Effector CD8-positive, alpha-beta T cell (primary cell): ENCODE data around the gene MPZ.
"Not testable (repeated sequence)": the region's sequence is repeated elsewhere in the genome, so short reads cannot be mapped to it uniquely, and the experiment has no call there.

ENCODE experiments used
- DNase-seq: peaks from one replicate; lab custom pipeline; 2025; lab: John Stamatoyannopoulos, UW

Gene MPZ

DNA sequence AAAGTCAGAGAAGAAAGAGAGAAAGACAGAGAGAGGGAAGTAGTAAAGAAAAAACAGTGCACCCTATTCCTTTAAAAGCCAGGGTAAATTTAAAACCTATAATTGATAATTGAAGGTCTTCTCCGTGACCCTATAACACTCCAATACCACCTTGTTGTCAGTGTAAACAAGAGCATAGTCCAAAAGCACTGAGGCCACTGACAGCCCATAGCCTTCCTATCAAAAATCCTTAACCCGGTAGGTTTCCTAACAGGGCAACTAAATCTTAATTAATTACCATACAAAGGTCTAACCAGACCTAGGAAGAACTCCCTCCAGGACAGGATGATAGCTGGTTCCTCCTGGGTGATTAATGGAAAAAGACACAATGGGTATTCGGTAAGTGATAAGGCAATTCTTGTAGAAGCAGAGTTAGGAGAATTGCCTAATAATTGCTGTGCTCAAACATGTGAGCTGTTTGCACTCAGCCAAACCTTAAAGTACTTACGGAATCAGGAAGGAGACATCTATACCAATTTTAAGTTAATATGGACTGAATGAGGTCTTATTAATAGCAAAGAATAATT, 53.7 kb downstream of the MPZ start:
- not testable (repeated sequence) for DNase-seq

DNA sequence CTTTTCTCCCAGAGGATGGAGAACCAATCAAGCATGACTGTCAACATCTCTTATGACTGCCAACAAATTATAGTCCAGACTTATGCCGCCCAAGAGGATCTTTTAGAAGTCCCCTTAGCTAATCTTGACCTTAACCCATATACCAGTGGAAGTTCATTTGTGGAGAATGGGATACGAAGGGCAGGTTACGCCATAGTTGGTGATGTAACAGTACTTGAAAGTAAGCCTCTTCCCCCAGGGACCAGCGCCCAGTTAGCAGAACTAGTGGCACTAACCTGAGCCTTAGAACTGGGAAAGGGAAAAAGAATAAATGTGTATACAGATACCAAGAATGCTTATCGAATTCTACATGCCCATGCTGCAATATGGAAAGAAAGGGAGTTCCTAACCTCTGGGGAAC, 54.5 kb downstream of the MPZ start:
- not testable (repeated sequence) for DNase-seq
